GM21723 (cell line): ENCODE measurements around the gene OLAH.

Experiments
- ATAC-seq: cut with Tn5 transposase; IDR thresholded peaks from one replicate; pipeline ENCODE4 v1.9.1; 2021; ENCODE audit warnings: mild to moderate bottlenecking, moderate library complexity; ENCODE audit not compliant: unreplicated experiment

Gene OLAH

DNA sequence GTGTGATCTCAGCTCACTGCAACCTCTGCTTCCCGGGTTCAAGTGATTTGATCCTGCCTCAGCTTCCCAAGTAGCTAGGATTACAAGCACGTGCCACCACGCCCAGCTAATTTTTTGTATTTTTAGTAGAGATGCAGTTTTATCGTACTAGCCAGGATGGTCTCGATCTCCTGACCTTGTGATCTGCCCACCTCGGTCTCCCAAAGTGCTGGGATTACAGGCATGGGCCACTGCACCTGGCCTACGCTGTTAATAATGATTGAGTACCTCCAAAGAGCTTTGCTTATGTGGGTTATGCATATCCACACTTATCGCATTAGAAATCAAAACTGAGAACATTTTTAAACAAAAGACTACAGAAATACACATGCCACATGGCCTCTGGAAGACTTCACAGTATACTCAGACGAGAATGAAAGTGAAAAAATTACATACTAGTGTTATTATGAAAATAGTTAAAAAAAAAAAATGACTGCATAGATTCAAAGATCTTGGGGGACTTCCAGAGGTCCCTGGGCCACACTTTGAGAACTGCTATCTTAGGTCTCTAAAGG, 78.8 kb downstream of the OLAH start:
- ATAC-seq = peak; percentile 88
